ENCODE results near the gene ADAMTS2.

DNA sequence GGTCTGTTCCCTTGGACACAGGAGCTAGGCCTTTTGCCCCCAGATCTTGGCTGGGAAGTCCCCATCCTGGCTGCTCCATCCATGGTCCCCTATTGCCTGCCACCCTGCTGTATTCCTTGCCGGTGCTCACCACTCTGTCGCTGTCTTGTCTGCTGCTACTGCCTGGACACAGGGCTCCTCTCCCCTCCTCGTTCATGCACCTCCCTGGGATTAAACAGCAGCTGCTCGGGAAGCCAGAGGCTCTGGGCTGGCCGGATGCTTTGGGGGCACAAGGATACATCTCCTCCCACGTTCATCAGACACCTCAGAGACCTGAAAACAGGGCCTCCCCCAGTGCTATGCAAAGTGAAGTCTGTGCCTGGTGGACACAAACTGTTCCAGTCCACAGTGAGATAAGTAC is 174.7 kb downstream of the ADAMTS2 start:
- TF ChIP-seq, protein P1, sequence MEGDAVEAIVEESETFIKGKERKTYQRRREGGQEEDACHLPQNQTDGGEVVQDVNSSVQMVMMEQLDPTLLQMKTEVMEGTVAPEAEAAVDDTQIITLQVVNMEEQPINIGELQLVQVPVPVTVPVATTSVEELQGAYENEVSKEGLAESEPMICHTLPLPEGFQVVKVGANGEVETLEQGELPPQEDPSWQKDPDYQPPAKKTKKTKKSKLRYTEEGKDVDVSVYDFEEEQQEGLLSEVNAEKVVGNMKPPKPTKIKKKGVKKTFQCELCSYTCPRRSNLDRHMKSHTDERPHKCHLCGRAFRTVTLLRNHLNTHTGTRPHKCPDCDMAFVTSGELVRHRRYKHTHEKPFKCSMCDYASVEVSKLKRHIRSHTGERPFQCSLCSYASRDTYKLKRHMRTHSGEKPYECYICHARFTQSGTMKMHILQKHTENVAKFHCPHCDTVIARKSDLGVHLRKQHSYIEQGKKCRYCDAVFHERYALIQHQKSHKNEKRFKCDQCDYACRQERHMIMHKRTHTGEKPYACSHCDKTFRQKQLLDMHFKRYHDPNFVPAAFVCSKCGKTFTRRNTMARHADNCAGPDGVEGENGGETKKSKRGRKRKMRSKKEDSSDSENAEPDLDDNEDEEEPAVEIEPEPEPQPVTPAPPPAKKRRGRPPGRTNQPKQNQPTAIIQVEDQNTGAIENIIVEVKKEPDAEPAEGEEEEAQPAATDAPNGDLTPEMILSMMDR (conservative IDR thresholded peaks at IDR 0.05), result no peak
- TF ChIP-seq ZFX (IDR thresholded peaks at IDR 0.05), result no peak
